IPS DF 6.9 (cell line): ENCODE data around the gene DAPK1.

ENCODE experiments used
- DNase-seq: peaks from one replicate; pipeline ENCODE4 v3.0.0-alpha.2; 2013; ENCODE audit warnings: low read depth, low spot score
- H3K27ac ChIP-seq: one replicate; pipeline ENCODE4 v1.5.1; 2013; ENCODE audit warnings: low read length, control low read depth
- H3K27me3 ChIP-seq: 2 replicates; pipeline ENCODE4 v1.6.1; 2013; ENCODE audit warnings: mild to moderate bottlenecking, low read length; ENCODE audit not compliant: control insufficient read depth, insufficient read depth
- H3K36me3 ChIP-seq: 2 replicates; pipeline ENCODE4 v1.6.1; 2013; ENCODE audit warnings: low read length; ENCODE audit not compliant: control insufficient read depth, insufficient read depth
- H3K4me1 ChIP-seq: 2 replicates; pipeline ENCODE4 v1.6.1; 2013; ENCODE audit warnings: low read length; ENCODE audit not compliant: control insufficient read depth, insufficient read depth
- H3K4me3 ChIP-seq: 2 replicates; pipeline ENCODE4 v1.5.1; 2013; ENCODE audit warnings: mild to moderate bottlenecking, low read length
- H3K9me3 ChIP-seq: 2 replicates; pipeline ENCODE4 v1.6.1; 2013; ENCODE audit warnings: low read length, inconsistent platforms; ENCODE audit not compliant: control insufficient read depth, insufficient read depth
- WGBS: extraction: QIAGEN DNeasy Blood & Tissue Kit; methylation state at CpG from one replicate; pipeline ENCODE4 v1.1.7; 2013; ENCODE audit warnings: mixed read lengths, missing lambda C conversion rate; ENCODE audit not compliant: insufficient read length, insufficient coverage; 5-methylcytosine and 5-hydroxymethylcytosine counted together

DAPK1 gene

GRCh38 chr9:87578625-87579024, 81.0 kb downstream of the DAPK1 start:
- Histone ChIP-seq H3K9me3 (no peaks in the 10 kb centered on the region), H3K36me3 (no peaks in the 10 kb centered on the region), H3K4me3 (no peak overlapping the region), H3K27ac (no peak overlapping the region), H3K4me1 (no peaks in the 10 kb centered on the region), H3K27me3 (no peaks in the 10 kb centered on the region)
- WGBS = no CpG with 5 or more reads among the region's 2 CpGs
- no peak for DNase-seq

GRCh38 chr9:87579781-87580541, 82.3 kb downstream of the DAPK1 start:
- Histone ChIP-seq H3K27me3 (no peaks in the 10 kb centered on the region), H3K4me3 (no peak overlapping the region), H3K27ac (no peak overlapping the region), H3K36me3 (no peaks in the 10 kb centered on the region), H3K4me1 (no peaks in the 10 kb centered on the region), H3K9me3 (no peaks in the 10 kb centered on the region)
- no CpG with 5 or more reads among the region's 2 CpGs for WGBS
- no peak for DNase-seq

DNA sequence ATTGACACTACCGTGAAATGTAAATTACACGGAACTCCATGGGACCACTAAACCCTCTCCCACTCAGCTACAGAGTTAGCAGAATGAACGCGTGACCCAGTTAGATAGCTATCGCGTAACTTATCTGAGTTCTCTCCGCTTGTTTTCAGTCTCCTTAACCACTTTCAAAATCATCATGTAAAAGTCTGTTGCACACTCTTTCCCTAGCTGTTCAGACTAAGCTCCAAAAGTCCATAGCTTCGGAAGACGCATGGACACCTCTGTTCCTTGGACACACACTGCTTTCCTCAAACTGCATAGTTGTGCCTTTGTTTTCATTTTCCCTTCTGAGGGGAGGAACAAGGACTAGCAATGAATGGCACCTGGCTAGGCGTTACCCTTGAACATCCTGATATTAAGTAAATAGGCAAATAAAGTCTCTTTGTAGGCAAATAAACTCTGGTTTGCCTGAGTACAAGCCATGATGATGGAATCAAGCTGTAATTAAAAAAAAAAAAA, 83.3 kb downstream of the DAPK1 start:
- no peaks in the 10 kb centered on the region for H3K4me1 ChIP-seq
- DNase-seq = no peak
- H3K27ac ChIP-seq = no peak overlapping the region

GRCh38 chr9:87581513-87581912, 83.8 kb downstream of the DAPK1 start:
- no peaks in the 10 kb centered on the region for H3K9me3 ChIP-seq
- no peaks in the 10 kb centered on the region for H3K36me3 ChIP-seq
- no peaks in the 10 kb centered on the region for H3K27me3 ChIP-seq
- no peak overlapping the region for H3K27ac ChIP-seq
- H3K4me1 ChIP-seq = no peaks in the 10 kb centered on the region
- DNase-seq = no peak
- WGBS = no CpG with 5 or more reads among the region's 3 CpGs
- H3K4me3 ChIP-seq = no peak overlapping the region

More for the DNA sequence above, 83.3 kb downstream of the DAPK1 start:
- no CpG with 5 or more reads among the region's 10 CpGs for WGBS
- no peaks in the 10 kb centered on the region for H3K36me3 ChIP-seq
- H3K4me3 ChIP-seq = no peak overlapping the region
- no peaks in the 10 kb centered on the region for H3K9me3 ChIP-seq
- no peaks in the 10 kb centered on the region for H3K27me3 ChIP-seq

GRCh38 chr9:87581949-87582637, 84.4 kb downstream of the DAPK1 start:
- WGBS = no CpG with 5 or more reads among the region's 10 CpGs
- no peaks in the 10 kb centered on the region for H3K27me3 ChIP-seq
- no peak overlapping the region for H3K27ac ChIP-seq
- no peak for DNase-seq
- no peaks in the 10 kb centered on the region for H3K36me3 ChIP-seq
- H3K9me3 ChIP-seq = no peaks in the 10 kb centered on the region
- no peak overlapping the region for H3K4me3 ChIP-seq
- no peaks in the 10 kb centered on the region for H3K4me1 ChIP-seq

GRCh38 chr9:87584326-87584725, 86.7 kb downstream of the DAPK1 start:
- Histone ChIP-seq H3K36me3 (no peaks in the 10 kb centered on the region), H3K4me1 (no peaks in the 10 kb centered on the region), H3K27ac (no peak overlapping the region), H3K4me3 (no peak overlapping the region), H3K27me3 (no peaks in the 10 kb centered on the region), H3K9me3 (no peaks in the 10 kb centered on the region)
- DNase-seq = no peak

DNA sequence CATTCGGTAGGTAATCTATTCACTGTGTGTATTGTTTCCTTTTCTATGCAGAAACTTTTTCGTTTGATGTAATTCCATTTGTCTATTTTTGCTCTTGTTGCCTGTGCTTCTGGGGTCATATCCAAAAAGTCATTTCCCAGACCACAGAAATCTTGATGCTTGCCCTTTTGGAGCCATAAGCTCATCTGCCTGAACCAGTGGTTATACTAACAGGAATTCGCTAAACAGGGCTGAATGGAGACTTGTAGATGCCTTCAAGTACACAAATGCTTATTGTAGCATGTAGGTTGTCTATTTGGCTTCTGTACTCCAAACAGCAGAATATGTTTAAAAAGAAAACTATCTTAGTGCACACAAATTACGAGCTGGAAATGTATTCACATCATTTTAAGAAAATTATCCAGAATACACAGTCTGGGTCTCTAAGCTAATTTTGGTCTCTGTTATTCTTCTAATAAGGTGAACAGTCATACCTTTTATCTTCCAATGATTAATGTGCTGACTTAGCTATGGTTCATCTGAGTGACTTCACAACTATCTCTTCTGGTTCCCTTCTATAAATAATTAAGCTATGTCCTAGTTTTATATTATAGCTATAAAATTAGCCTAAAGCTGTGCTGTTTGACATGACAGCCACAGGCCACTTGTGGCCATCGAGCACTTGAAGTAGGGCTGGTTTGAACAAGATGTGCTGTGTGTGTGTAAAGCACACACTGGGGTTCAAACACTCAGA, 87.6 kb downstream of the DAPK1 start:
- no CpG with 5 or more reads among the region's 5 CpGs for WGBS
- Histone ChIP-seq H3K9me3 (no peaks in the 10 kb centered on the region), H3K4me1 (no peaks in the 10 kb centered on the region)

GRCh38 chr9:87586731-87587355, 89.2 kb downstream of the DAPK1 start:
- Histone ChIP-seq H3K9me3 (no peaks in the 10 kb centered on the region), H3K27me3 (no peaks in the 10 kb centered on the region), H3K27ac (no peak overlapping the region), H3K36me3 (no peaks in the 10 kb centered on the region), H3K4me1 (no peaks in the 10 kb centered on the region), H3K4me3 (no peak overlapping the region)
- no CpG with 5 or more reads among the region's 9 CpGs for whole genome bisulfite sequencing
- no peak for DNase-seq

More for the DNA sequence above, 87.6 kb downstream of the DAPK1 start:
- no peak overlapping the region for H3K4me3 ChIP-seq
- H3K36me3 ChIP-seq = no peaks in the 10 kb centered on the region
- H3K27ac ChIP-seq = no peak overlapping the region
- H3K27me3 ChIP-seq = no peaks in the 10 kb centered on the region
- DNase-seq = no peak

DNA sequence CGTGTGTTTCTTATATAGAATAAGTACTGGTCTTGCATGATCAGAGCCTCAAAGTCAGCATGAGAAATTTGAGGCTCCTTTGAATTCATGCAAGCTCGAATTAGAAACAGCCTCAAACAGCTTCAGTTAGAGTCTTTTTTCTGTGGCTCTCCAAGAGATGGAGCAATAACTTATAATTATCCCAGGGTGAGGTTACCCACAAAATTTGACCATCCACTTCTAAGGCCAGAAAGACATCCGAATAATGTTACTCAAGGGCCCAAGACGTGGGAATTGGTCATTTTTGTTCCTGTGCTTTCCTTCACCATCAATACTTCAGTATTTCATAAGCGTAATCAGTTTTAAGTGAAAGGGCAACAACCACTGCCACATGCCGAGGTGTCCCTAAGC, 89.7 kb downstream of the DAPK1 start:
- Histone ChIP-seq H3K4me3 (no peak overlapping the region), H3K27ac (no peak overlapping the region), H3K4me1 (0 out of 2 replicates have a peak, but pooled peaks cover 1% of the 10 kb centered on the region), H3K27me3 (no peaks in the 10 kb centered on the region), H3K9me3 (no peaks in the 10 kb centered on the region), H3K36me3 (no peaks in the 10 kb centered on the region)
- DNase-seq = no peak
- WGBS = no CpG with 5 or more reads among the region's 6 CpGs

GRCh38 chr9:87587864-87588263, 90.2 kb downstream of the DAPK1 start:
- H3K4me1 ChIP-seq = peaks cover 4% of the 10 kb centered on the region
- H3K36me3 ChIP-seq = no peaks in the 10 kb centered on the region
- H3K9me3 ChIP-seq = no peaks in the 10 kb centered on the region
- no peak overlapping the region for H3K27ac ChIP-seq
- DNase-seq = no peak
- WGBS = no CpG with 5 or more reads among the region's 2 CpGs
- H3K4me3 ChIP-seq = no peak overlapping the region
- H3K27me3 ChIP-seq = no peaks in the 10 kb centered on the region
